ENCODE results near the gene CD52.
A peak's percentile ranks its signal among the peaks of the same experiment; 100 is the strongest.

CD52 gene

GRCh38 chr1:26305667-26306289 is 12.0 kb upstream of the CD52 start:
- POLR2A ChIA-PET = no interaction called here
- CTCF ChIA-PET = interaction anchor here (0.6 to 6.7 kb wide), 4 partner anchors 21 to 774 kb away, joined by 3 to 39 read pairs (median 6); partner anchors contain the start of gene SH3BGRL3
- Histone ChIP-seq H3K4me1 (ENCODE audit: control insufficient read depth, insufficient read depth, low read length) (no peaks in the 10 kb centered on the region), H3K27ac (ENCODE audit: extremely low read depth, low read depth, low read length) (no peak overlapping the region), H3K4me3 (ENCODE audit: low read depth, low read length) (peak overlapping the region; percentile 94), H3K9me3 (ENCODE audit: control insufficient read depth, insufficient read depth, low read depth, low read length) (no peaks in the 10 kb centered on the region), H3K36me3 (ENCODE audit: control insufficient read depth in 2 of 2, insufficient read depth in 1 of 2, low read length in 2 of 2) (peaks cover 0 to 3% of the 10 kb centered on the region in 2 experiments; a peak in 1 of 3 replicates)
- TF ChIP-seq KLF16 (tag by site-specific recombination; IDR thresholded peaks at IDR 0.05) = 0 out of 2 replicates have a peak, but pooled peaks have one; percentile 39
- no peak for TF ChIP-seq ZNF580 (tag by site-specific recombination; IDR thresholded peaks at IDR 0.05)
- no peak for TF ChIP-seq ZNF362 (tag by site-specific recombination; IDR thresholded peaks at IDR 0.05)
- peak; percentile 75 for TF ChIP-seq ZNF335 (tag by site-specific recombination; conservative IDR thresholded peaks at IDR 0.05)
- TF ChIP-seq ZNF266 (tag by site-specific recombination; IDR thresholded peaks at IDR 0.05; ENCODE audit: low read depth) = no peak

- CTCF ChIA-PET = interaction anchor here (0.6 to 6.7 kb wide), 8 partner anchors 15 to 1567 kb away, joined by 3 to 39 read pairs (median 5); no protein-coding TSS in a partner anchor
- POLR2A ChIA-PET = interaction anchor here (0.6 to 1.4 kb wide), 4 partner anchors 15 to 125 kb away, joined by 3 to 5 read pairs (median 4); partner anchors contain the start of gene DHDDS
- peak; percentile 68 for TF ChIP-seq ZNF335 (tag by site-specific recombination; conservative IDR thresholded peaks at IDR 0.05)
- peak; percentile 26; the same call in 1 of the 2 replicates for TF ChIP-seq SP7 (tag by site-specific recombination; IDR thresholded peaks at IDR 0.05)
- no peak for TF ChIP-seq ZNF558 (tag by site-specific recombination; IDR thresholded peaks at IDR 0.05)
- TF ChIP-seq KLF9 (tag by site-specific recombination; IDR thresholded peaks at IDR 0.05; ENCODE audit: low read depth) = 0 out of 2 replicates have a peak, but pooled peaks have one; percentile 28
- TF ChIP-seq ZBTB6 (tag by site-specific recombination; IDR thresholded peaks at IDR 0.05) = 0 out of 2 replicates have a peak, but pooled peaks have one; percentile 7
- TF ChIP-seq ZNF580 (tag by site-specific recombination; IDR thresholded peaks at IDR 0.05) = 0 out of 2 replicates have a peak, but pooled peaks have one; percentile 23
- peak; percentile 82 for TF ChIP-seq ZNF76 (tag by site-specific recombination; IDR thresholded peaks at IDR 0.05; ENCODE audit: borderline replicate concordance, low read depth)
- TF ChIP-seq ZNF660 (tag by site-specific recombination; IDR thresholded peaks at IDR 0.05) = peak; percentile 66
- TF ChIP-seq ZNF549 (tag by site-specific recombination; IDR thresholded peaks at IDR 0.05) = no peak
- peak; percentile 41; the same call in 1 of the 2 replicates for TF ChIP-seq GLIS1 (tag by site-specific recombination; IDR thresholded peaks at IDR 0.05)
- peak; percentile 42 for TF ChIP-seq ZNF398 (tag by site-specific recombination; IDR thresholded peaks at IDR 0.05)
- TF ChIP-seq ZBTB26 (tag by site-specific recombination; optimal IDR thresholded peaks at IDR 0.05) = peak; percentile 38
- peak; percentile 34; the same call in 1 of the 2 replicates for TF ChIP-seq ZFHX2 (tag by site-specific recombination; conservative IDR thresholded peaks at IDR 0.05)
- TF ChIP-seq ZNF214 (tag by site-specific recombination; IDR thresholded peaks at IDR 0.05; ENCODE audit: borderline replicate concordance) = no peak
- no peak for TF ChIP-seq ZNF830 (tag by site-specific recombination; IDR thresholded peaks at IDR 0.05; ENCODE audit: low read depth)
- no peak for TF ChIP-seq ZNF350 (tag by site-specific recombination; IDR thresholded peaks at IDR 0.05)
These were observed 11.2 kb upstream of the CD52 start, which contains the start of gene UBXN11 for GRCh38 chr1:26306290-26307229. Gene UBXN11, minus strand, starts transcription at chr1:26306636. Its CDS starts 3,753 bp downstream, at chr1:26302883.

More at GRCh38 chr1:26306290-26307229, 11.2 kb upstream of the CD52 start, which contains the start of gene UBXN11:
- Histone ChIP-seq H3K4me3 (ENCODE audit: low read depth, low read length) (peak within 1 kb of the TSS; percentile 94), H3K9me3 (ENCODE audit: control insufficient read depth, insufficient read depth, low read depth, low read length) (no peaks in the 10 kb centered on the region), H3K4me1 (ENCODE audit: control insufficient read depth, insufficient read depth, low read length) (no peaks in the 10 kb centered on the region), H3K27ac (ENCODE audit: extremely low read depth, low read depth, low read length) (no peak within 1 kb of the TSS), H3K36me3 (ENCODE audit: control insufficient read depth in 2 of 2, insufficient read depth in 1 of 2, low read length in 2 of 2) (no peaks in the 10 kb centered on the region)

Measured in HEK293 (cell line).